CD4-positive, alpha-beta T cell (primary cell): ENCODE data around the gene NACC2. TPM values are rescaled to one million over a fixed set of nuclear protein-coding genes. Genes with fewer than 3 reads are reported as not detected.

Experiments
- ATAC-seq: fragments of 200-7000 bp; cut with Tn5 transposase; one replicate; pipeline ENCODE4 v1.10.0; 2022; ENCODE audit warnings: mild to moderate bottlenecking; ENCODE audit not compliant: poor library complexity
- CTCF ChIA-PET: fragments of 350-600 bp; sonication (Branson Sonifier 250); formaldehyde crosslinking; loops from one replicate; lab custom pipeline; 2021; ENCODE audit warnings: antibody characterized with exemption, inconsistent platforms; lab: Charles Lee
- POLR2A ChIA-PET: fragments of 350-600 bp; sonication (Branson Sonifier 250); formaldehyde crosslinking; loops from one replicate; lab custom pipeline; 2021; ENCODE audit warnings: antibody characterized with exemption, inconsistent platforms; lab: Charles Lee
- DNase-seq, 14 experiments: peaks; one replicate each; pipeline ENCODE4 v3.0.0-alpha.2; 2013 to 2020; ENCODE audit warnings: mixed read lengths in 2 of 14
- H3K27ac ChIP-seq, 2 donors: one replicate each; pipeline versions ENCODE4 v1.5.1 to v1.7.0; 2013; ENCODE audit warnings: low read length in 2 of 2, low read depth in 1 of 2, mild to moderate bottlenecking in 1 of 2
- H3K27me3 ChIP-seq, 2 experiments: 1 replicate in 1 of 2; 2 replicates in 1 of 2; pipeline versions ENCODE4 v1.6.1 to v1.7.0; 2013; ENCODE audit warnings: low read length in 2 of 2, control low read depth in 1 of 2, mild to moderate bottlenecking in 1 of 2, moderate library complexity in 1 of 2; ENCODE audit not compliant: insufficient read depth in 2 of 2, control insufficient read depth in 1 of 2
- H3K36me3 ChIP-seq: one replicate; pipeline ENCODE4 v1.6.1; 2013; ENCODE audit warnings: low read length, control low read depth; ENCODE audit not compliant: insufficient read depth
- H3K4me1 ChIP-seq: one replicate; pipeline ENCODE4 v1.6.1; 2013; ENCODE audit warnings: low read length, control low read depth; ENCODE audit not compliant: insufficient read depth
- H3K4me3 ChIP-seq: one replicate; pipeline ENCODE4 v1.5.1; 2013; ENCODE audit warnings: mild to moderate bottlenecking, low read length, moderate library complexity
- H3K9me3 ChIP-seq, 2 experiments: 1 replicate in 1 of 2; 2 replicates in 1 of 2; pipeline versions ENCODE4 v1.6.1 to v1.7.0; 2013; ENCODE audit warnings: low read length in 2 of 2, mild to moderate bottlenecking in 2 of 2, control low read depth in 1 of 2, moderate library complexity in 1 of 2; ENCODE audit not compliant: control insufficient read depth in 1 of 2, insufficient read depth in 1 of 2
- H3K27ac Mint-ChIP-seq: one replicate; pipeline ENCODE4 v1.8.0; 2020; ENCODE audit warnings: mixed read lengths
- H3K27me3 Mint-ChIP-seq: one replicate; pipeline ENCODE4 v1.8.0; 2021; ENCODE audit warnings: mixed read lengths
- H3K36me3 Mint-ChIP-seq: one replicate; pipeline ENCODE4 v1.8.0; 2021; ENCODE audit warnings: low read depth, mixed read lengths
- H3K4me1 Mint-ChIP-seq: one replicate; pipeline ENCODE4 v1.8.0; 2021; ENCODE audit warnings: low read depth, mixed read lengths
- H3K4me3 Mint-ChIP-seq: one replicate; pipeline ENCODE4 v1.8.0; 2020; ENCODE audit warnings: mild to moderate bottlenecking, mixed read lengths
- H3K9me3 Mint-ChIP-seq: one replicate; pipeline ENCODE4 v1.8.0; 2020; ENCODE audit warnings: mixed read lengths
- CTCF ChIP-seq: fragments of 200-600 bp; IDR thresholded peaks from one replicate; pipeline ENCODE4 v1.8.0; 2022; ENCODE audit warnings: antibody characterized with exemption, mild to moderate bottlenecking
- intact Hi-C, 2 experiments: fragments of 100-400 bp; cut with DNase I in 1 of 2; cut with micrococcal nuclease in 1 of 2; formaldehyde crosslinking; loops; one replicate each; pipeline versions ENCODE4 v1.15.1 to v1.9.0; 2023 to 2025; cut with DNase I, micrococcal nuclease
- total RNA-seq, 174 experiments: library from RNA in 2 of 174; stranded (reverse) in 2 of 174; gene quantifications; one replicate each; pipeline ENCODE4 v1.2.3 and lab custom pipeline; 2021 to 2026

NACC2 gene
- total RNA-seq, 2 experiments from 2014 or later = 2.1 to 2.7 TPM

- CTCF ChIA-PET = no interaction called here
- no peak for TF ChIP-seq CTCF
- Histone ChIP-seq H3K27ac (no peak overlapping the region), H3K36me3 (no peaks in the 10 kb centered on the region), H3K4me3 (no peak overlapping the region), H3K4me1 (peaks cover 30% of the 10 kb centered on the region), H3K9me3 (no peaks in the 10 kb centered on the region), H3K27me3 (no peaks in the 10 kb centered on the region)
- intact Hi-C loops = no loop called here
- Mint-ChIP-seq H3K4me3 (no peak overlapping the region), H3K4me1 (peaks cover 12% of the 10 kb centered on the region), H3K27ac (no peak overlapping the region), H3K27me3 (no peaks in the 10 kb centered on the region), H3K9me3 (no peaks in the 10 kb centered on the region), H3K36me3 (no peaks in the 10 kb centered on the region)
- DNase-seq (no peak), ATAC-seq (no peak)
- POLR2A ChIA-PET = no interaction called here
These were observed 99.3 kb downstream of the NACC2 start for GRCh38 chr9:135995816-135996215.

GRCh38 chr9:135994501-135995192 lies 100.4 kb downstream of the NACC2 start:
- H3K4me1 ChIP-seq = peaks cover 41% of the 10 kb centered on the region
- no peak overlapping the region for H3K27ac ChIP-seq
- no peaks in the 10 kb centered on the region for H3K9me3 Mint-ChIP-seq
- H3K4me3 ChIP-seq = no peak overlapping the region
- ATAC-seq = no peak
- TF ChIP-seq CTCF = no peak
- POLR2A ChIA-PET = no interaction called here
- H3K4me3 Mint-ChIP-seq = no peak overlapping the region
- no peak for DNase-seq
- CTCF ChIA-PET = no interaction called here
- H3K27ac Mint-ChIP-seq = no peak overlapping the region
- H3K4me1 Mint-ChIP-seq = peaks cover 19% of the 10 kb centered on the region
- H3K27me3 ChIP-seq = no peaks in the 10 kb centered on the region
- intact Hi-C loops = no loop called here
- H3K9me3 ChIP-seq = no peaks in the 10 kb centered on the region
- no peaks in the 10 kb centered on the region for H3K36me3 Mint-ChIP-seq
- H3K27me3 Mint-ChIP-seq = no peaks in the 10 kb centered on the region
- no peaks in the 10 kb centered on the region for H3K36me3 ChIP-seq

DNA sequence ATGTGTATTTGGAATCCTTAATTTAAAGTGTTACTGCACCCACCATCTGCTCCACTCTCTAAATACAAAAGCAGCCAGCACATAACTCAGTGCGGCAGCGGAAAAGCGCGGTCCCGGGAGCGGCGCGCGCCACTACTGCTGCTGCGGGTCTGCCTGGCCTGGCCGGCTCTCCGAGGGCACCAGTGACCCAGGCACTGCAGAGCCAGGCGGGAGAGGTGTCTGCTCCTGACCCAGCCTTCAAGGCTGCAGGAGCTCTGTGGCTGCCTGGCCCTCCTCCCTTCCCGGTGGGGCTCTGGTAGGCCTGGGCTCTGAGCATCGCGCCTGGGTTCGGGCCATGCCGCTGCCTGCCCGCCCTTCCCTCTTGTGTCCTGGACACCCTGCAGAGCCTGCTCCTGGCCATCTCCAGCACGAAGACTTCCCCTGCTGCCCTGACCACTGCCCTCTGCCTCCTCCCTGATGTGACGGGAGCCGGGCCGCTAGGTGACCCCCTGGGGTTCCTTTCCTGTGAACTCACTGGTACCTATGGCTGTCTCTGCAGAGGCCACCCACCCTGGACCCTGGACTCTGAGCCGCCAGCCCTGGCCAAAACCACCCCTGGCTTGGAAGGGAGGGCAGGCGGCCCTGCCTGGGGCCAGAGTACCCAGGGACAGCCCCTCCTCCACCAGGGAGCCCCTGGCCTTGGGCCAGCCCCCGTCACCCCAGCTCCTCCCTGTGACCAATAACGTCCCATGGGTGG lies 101.2 kb downstream of the NACC2 start:
- Mint-ChIP-seq H3K36me3 (no peaks in the 10 kb centered on the region), H3K9me3 (no peaks in the 10 kb centered on the region), H3K4me3 (no peak overlapping the region), H3K27me3 (no peaks in the 10 kb centered on the region), H3K27ac (no peak overlapping the region), H3K4me1 (peaks cover 23% of the 10 kb centered on the region)
- ChIA-PET CTCF (no interaction called here), POLR2A (no interaction called here)
- Histone ChIP-seq H3K4me3 (no peak overlapping the region), H3K27me3 (no peaks in the 10 kb centered on the region), H3K36me3 (no peaks in the 10 kb centered on the region), H3K9me3 (no peaks in the 10 kb centered on the region), H3K27ac (no peak overlapping the region), H3K4me1 (peaks cover 48% of the 10 kb centered on the region)
- no peak for DNase-seq
- intact Hi-C loops = no loop called here
- no peak for ATAC-seq
- no peak for TF ChIP-seq CTCF
